HL-60 (cell line): ENCODE results near the gene PGAP1.

ENCODE experiments used
- CTCF ChIP-seq: IDR thresholded peaks from one replicate; pipeline ENCODE4 v1.5.1; 2011; ENCODE audit warnings: low read length, control low read depth, inconsistent platforms; ENCODE audit not compliant: insufficient read depth
- GABPA ChIP-seq: IDR thresholded peaks from 2 replicates; pipeline ENCODE4 v1.6.1; 2012; ENCODE audit warnings: low read depth
- POLR2AphosphoS5 ChIP-seq: IDR thresholded peaks from 2 replicates; pipeline ENCODE4 v1.6.1; 2012; ENCODE audit warnings: low read depth
- REST ChIP-seq: IDR thresholded peaks from 2 replicates; pipeline ENCODE4 v1.6.1; 2012; ENCODE audit warnings: low read depth; ENCODE audit not compliant: insufficient replicate concordance

- TF ChIP-seq CTCF (no peak), GABPA (no peak), POLR2AphosphoS5 (no peak), REST (no peak)
Observed at GRCh38 chr2:196914867-196915460, 11.5 kb downstream of the PGAP1 start.
